ENCODE results near the gene FOXM1. TPM values are rescaled to one million over a fixed set of nuclear protein-coding genes. Genes with fewer than 3 reads are reported as not detected.

Gene FOXM1
- total and polyA plus RNA-seq, 2 of the 13 experiments (the other 11 are each of a cell fraction or from before 2014, with no cell fraction given): 17.1 to 25.9 TPM

- ChIA-PET POLR2A (no interaction called here), CTCF (ENCODE audit: low intra/inter-chr PET ratio, low total read pairs) (no interaction called here)
- in situ Hi-C loops (cut with HindIII; ENCODE audit: extremely low pct_ligation_motif_present, low pct_unique_long_range_greater_than_20kb) (loop anchor here (10.0 kb wide), 1 partner anchor 155 kb away; no protein-coding TSS in a partner anchor), intact Hi-C loops (cut with micrococcal nuclease; ENCODE audit: unreplicated experiment) (no loop called here)
- no TSS peak for BruUV-seq (replicated peaks)
- no peak for ATAC-seq
- Histone ChIP-seq H3K4me3 (replicated peaks in 1 of 3; ENCODE audit: insufficient read depth in 1 of 3, low read depth in 2 of 3, low read length in 3 of 3) (no peak overlapping the region), H3K9ac (ENCODE audit: insufficient read depth, low read depth, low read length) (no peak overlapping the region), H3K9me3 (ENCODE audit: low read length) (no peaks in the 10 kb centered on the region), H3K27me3 (ENCODE audit: control insufficient read depth in 1 of 2, insufficient read depth in 2 of 2, low read length in 2 of 2) (no peaks in the 10 kb centered on the region; a peak in 2 of 5 replicates), H3K36me3 (replicated peaks in 1 of 2; ENCODE audit: control insufficient read depth in 1 of 2, insufficient read depth in 2 of 2, low read length in 2 of 2) (no peaks in the 10 kb centered on the region; a peak in 1 of 5 replicates), H2AFZ (ENCODE audit: low read length) (no peak overlapping the region), H3K27ac (ENCODE audit: extremely low read length, insufficient read depth, low read length) (no peak overlapping the region), H3K4me2 (ENCODE audit: low read depth, low read length) (no peak overlapping the region), H3K79me2 (ENCODE audit: insufficient read depth, low read length) (peaks cover 61% of the 10 kb centered on the region), H4K20me1 (ENCODE audit: insufficient read depth, low read length) (no peaks in the 10 kb centered on the region), H3K4me1 (ENCODE audit: insufficient read depth, low read length) (peaks cover 45% of the 10 kb centered on the region)
- no peak for DNase-seq (ENCODE audit: low spot score)
- TF ChIP-seq ARID2 (CRISPR knock-in tag; IDR thresholded peaks at IDR 0.05; ENCODE audit: borderline replicate concordance) (no peak), ZFP36 (IDR thresholded peaks at IDR 0.05; ENCODE audit: borderline replicate concordance, low read depth, low read length, partially characterized antibody) (no peak), RELA (CRISPR knock-in tag; IDR thresholded peaks at IDR 0.05) (no peak), IRF2 (CRISPR knock-in tag; IDR thresholded peaks at IDR 0.05) (no peak), SYNCRIP (IDR thresholded peaks at IDR 0.05; ENCODE audit: insufficient read depth, low read depth, low read length) (no peak), SIN3B (IDR thresholded peaks at IDR 0.05; ENCODE audit: low read length) (no peak), MZF1 (CRISPR knock-in tag; IDR thresholded peaks at IDR 0.05; ENCODE audit: borderline replicate concordance) (no peak)
- over 99% methylated on average over 3 of the region's 3 CpGs for WGBS (ENCODE audit: low lambda C conversion rate)
- FAIRE-seq: no peak
Observed at GRCh38 chr12:2879853-2880252, 2.9 kb upstream of the FOXM1 start.

- peak overlapping the region; percentile 88 for H3K4me2 ChIP-seq (ENCODE audit: low read depth, low read length)
- DNase-seq (ENCODE audit: low spot score) (no peak), FAIRE-seq (peak; percentile 39), ATAC-seq (peak; percentile 48)
- no peaks in the 10 kb centered on the region for H4K20me1 ChIP-seq (ENCODE audit: insufficient read depth, low read length)
- 10% methylated on average over 15 of the region's 16 CpGs for WGBS (ENCODE audit: low lambda C conversion rate)
- peak overlapping the region; percentile 96 for H3K9ac ChIP-seq (ENCODE audit: insufficient read depth, low read depth, low read length)
- ChIA-PET CTCF (ENCODE audit: low intra/inter-chr PET ratio, low total read pairs) (no interaction called here), POLR2A (interaction anchor here (0.6 to 1.8 kb wide), 6 partner anchors 8 to 289 kb away, joined by 3 to 12 read pairs (median 4); partner anchors contain the start of gene TULP3)
- peaks cover 3 to 5% of the 10 kb centered on the region in 2 experiments; a peak in 2 of 5 replicates for H3K36me3 ChIP-seq (replicated peaks in 1 of 2; ENCODE audit: control insufficient read depth in 1 of 2, insufficient read depth in 2 of 2, low read length in 2 of 2)
- peak overlapping the region; percentile 84 for H3K27ac ChIP-seq (ENCODE audit: extremely low read length, insufficient read depth, low read length)
- no peak overlapping the region for H2AFZ ChIP-seq (ENCODE audit: low read length)
- in situ Hi-C loops (cut with HindIII; ENCODE audit: extremely low pct_ligation_motif_present, low pct_unique_long_range_greater_than_20kb): no loop called here
- no TSS peak for BruUV-seq (replicated peaks)
- H3K9me3 ChIP-seq (ENCODE audit: low read length): no peaks in the 10 kb centered on the region
- H3K27me3 ChIP-seq (ENCODE audit: control insufficient read depth in 1 of 2, insufficient read depth in 2 of 2, low read length in 2 of 2): no peaks in the 10 kb centered on the region; a peak in 1 of 5 replicates
- intact Hi-C loops (cut with micrococcal nuclease; ENCODE audit: unreplicated experiment): no loop called here
- H3K79me2 ChIP-seq (ENCODE audit: insufficient read depth, low read length): peaks cover 56% of the 10 kb centered on the region
- peaks cover 38% of the 10 kb centered on the region for H3K4me1 ChIP-seq (ENCODE audit: insufficient read depth, low read length)
- H3K4me3 ChIP-seq (replicated peaks in 1 of 3; ENCODE audit: insufficient read depth in 1 of 3, low read depth in 2 of 3, low read length in 3 of 3): peak overlapping the region; percentile 74 to 85 (median 77)
- TF ChIP-seq ZFP90 (CRISPR knock-in tag; IDR thresholded peaks at IDR 0.05; ENCODE audit: borderline replicate concordance) (0 out of 2 replicates have a peak, but pooled peaks have one; percentile 39), GTF3A (CRISPR knock-in tag; conservative IDR thresholded peaks at IDR 0.05) (0 out of 2 replicates have a peak, but pooled peaks have one; percentile 38), FOXO1 (CRISPR knock-in tag; IDR thresholded peaks at IDR 0.05) (no peak), STAG1 (CRISPR knock-in tag; IDR thresholded peaks at IDR 0.05) (no peak), CTCF (CRISPR knock-in tag; IDR thresholded peaks at IDR 0.05) (peak; percentile 27), ZNF800 (CRISPR knock-in tag; IDR thresholded peaks at IDR 0.05) (0 out of 2 replicates have a peak, but pooled peaks have one; percentile 20), ZNF205 (CRISPR knock-in tag; IDR thresholded peaks at IDR 0.05) (no peak)
Observed at GRCh38 chr12:2877953-2878732, 1.2 kb upstream of the FOXM1 start.
